Measurements from ENCODE around the gene LMAN1.

Gene LMAN1

GRCh38 chr18:59354731-59355130, 4.3 kb downstream of the LMAN1 start (continued):
- TF ChIP-seq ZNF133 (tag by site-specific recombination; IDR thresholded peaks at IDR 0.05): no peak
- no peak for TF ChIP-seq ZNF585B (tag by site-specific recombination; IDR thresholded peaks at IDR 0.05)
- TF ChIP-seq ZNF132 (tag by site-specific recombination; IDR thresholded peaks at IDR 0.05; ENCODE audit: borderline replicate concordance): no peak

GRCh38 chr18:59353079-59353680, 5.9 kb downstream of the LMAN1 start:
- no peak overlapping the region for H3K4me3 ChIP-seq (ENCODE audit: low read depth, low read length)
- no peaks in the 10 kb centered on the region for H3K9me3 ChIP-seq (ENCODE audit: control insufficient read depth, insufficient read depth, low read depth, low read length)
- ChIA-PET CTCF (interaction anchor here (0.5 to 6.0 kb wide), 2 partner anchors 49 to 1196 kb away, joined by 6 to 39 read pairs; no protein-coding TSS in a partner anchor), POLR2A (no interaction called here)
- H3K4me1 ChIP-seq (ENCODE audit: control insufficient read depth, insufficient read depth, low read length): peaks cover 8% of the 10 kb centered on the region
- no peak overlapping the region for H3K27ac ChIP-seq (ENCODE audit: extremely low read depth, low read depth, low read length)
- TF ChIP-seq ZNF223 (tag by site-specific recombination; IDR thresholded peaks at IDR 0.05): no peak
- TF ChIP-seq TRIM28 (IDR thresholded peaks at IDR 0.05; ENCODE audit: borderline replicate concordance, low read length): no peak
- no peak for TF ChIP-seq ZNF785 (tag by site-specific recombination; IDR thresholded peaks at IDR 0.05)
- TF ChIP-seq, protein P1, sequence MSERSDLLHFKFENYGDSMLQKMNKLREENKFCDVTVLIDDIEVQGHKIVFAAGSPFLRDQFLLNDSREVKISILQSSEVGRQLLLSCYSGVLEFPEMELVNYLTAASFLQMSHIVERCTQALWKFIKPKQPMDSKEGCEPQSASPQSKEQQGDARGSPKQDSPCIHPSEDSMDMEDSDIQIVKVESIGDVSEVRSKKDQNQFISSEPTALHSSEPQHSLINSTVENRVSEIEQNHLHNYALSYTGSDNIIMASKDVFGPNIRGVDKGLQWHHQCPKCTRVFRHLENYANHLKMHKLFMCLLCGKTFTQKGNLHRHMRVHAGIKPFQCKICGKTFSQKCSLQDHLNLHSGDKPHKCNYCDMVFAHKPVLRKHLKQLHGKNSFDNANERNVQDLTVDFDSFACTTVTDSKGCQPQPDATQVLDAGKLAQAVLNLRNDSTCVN (tag by site-specific recombination; optimal IDR thresholded peaks at IDR 0.05): no peak
- TF ChIP-seq ZFP3 (tag by site-specific recombination; IDR thresholded peaks at IDR 0.05; ENCODE audit: low read depth): no peak
- TF ChIP-seq, protein P2, sequence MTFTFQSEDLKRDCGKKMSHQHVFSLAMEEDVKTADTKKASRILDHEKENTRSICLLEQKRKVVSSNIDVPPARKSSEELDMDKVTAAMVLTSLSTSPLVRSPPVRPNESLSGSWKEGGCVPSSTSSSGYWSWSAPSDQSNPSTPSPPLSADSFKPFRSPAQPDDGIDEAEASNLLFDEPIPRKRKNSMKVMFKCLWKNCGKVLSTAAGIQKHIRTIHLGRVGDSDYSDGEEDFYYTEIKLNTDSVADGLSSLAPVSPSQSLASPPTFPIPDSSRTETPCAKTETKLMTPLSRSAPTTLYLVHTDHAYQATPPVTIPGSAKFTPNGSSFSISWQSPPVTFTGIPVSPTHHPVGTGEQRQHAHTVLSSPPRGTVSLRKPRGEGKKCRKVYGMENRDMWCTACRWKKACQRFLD (tag by site-specific recombination; IDR thresholded peaks at IDR 0.05): no peak
- TF ChIP-seq BCL11B (tag by site-specific recombination; IDR thresholded peaks at IDR 0.05; ENCODE audit: low read depth): no peak
- TF ChIP-seq SP3 (tag by site-specific recombination; IDR thresholded peaks at IDR 0.05): no peak
- no peak for TF ChIP-seq ZSCAN23 (tag by site-specific recombination; IDR thresholded peaks at IDR 0.05)
- TF ChIP-seq ZFP37 (tag by site-specific recombination; IDR thresholded peaks at IDR 0.05): no peak
- H3K36me3 ChIP-seq (ENCODE audit: control insufficient read depth in 2 of 2, insufficient read depth in 1 of 2, low read length in 2 of 2): peaks cover 68 to 74% of the 10 kb centered on the region in 2 experiments

GRCh38 chr18:59352250-59352855, 6.7 kb downstream of the LMAN1 start:
- H3K36me3 ChIP-seq (ENCODE audit: control insufficient read depth in 2 of 2, insufficient read depth in 1 of 2, low read length in 2 of 2): peaks cover 75 to 82% of the 10 kb centered on the region in 2 experiments
- ChIA-PET POLR2A (no interaction called here), CTCF (interaction anchor here (0.5 to 6.0 kb wide), 3 partner anchors 22 to 1197 kb away, joined by 3 to 39 read pairs (median 6); no protein-coding TSS in a partner anchor)
- H3K4me1 ChIP-seq (ENCODE audit: control insufficient read depth, insufficient read depth, low read length): peaks cover 6% of the 10 kb centered on the region
- H3K27ac ChIP-seq (ENCODE audit: extremely low read depth, low read depth, low read length): no peak overlapping the region
- no peaks in the 10 kb centered on the region for H3K9me3 ChIP-seq (ENCODE audit: control insufficient read depth, insufficient read depth, low read depth, low read length)
- no peak overlapping the region for H3K4me3 ChIP-seq (ENCODE audit: low read depth, low read length)
- TF ChIP-seq, protein P1 (tag by site-specific recombination; optimal IDR thresholded peaks at IDR 0.05): no peak
- no peak for TF ChIP-seq ZNF521 (tag by site-specific recombination; IDR thresholded peaks at IDR 0.05)
- TF ChIP-seq ZNF571 (tag by site-specific recombination; IDR thresholded peaks at IDR 0.05): no peak
- no peak for TF ChIP-seq ZSCAN5A (tag by site-specific recombination; IDR thresholded peaks at IDR 0.05)
- 0 out of 2 replicates have a peak, but pooled peaks have one; percentile 24 for TF ChIP-seq ZFHX2 (tag by site-specific recombination; conservative IDR thresholded peaks at IDR 0.05)
- no peak for TF ChIP-seq GLI2 (tag by site-specific recombination; IDR thresholded peaks at IDR 0.05; ENCODE audit: borderline replicate concordance, low read depth)
- no peak for TF ChIP-seq ZNF776 (tag by site-specific recombination; IDR thresholded peaks at IDR 0.05; ENCODE audit: borderline replicate concordance)
- no peak for TF ChIP-seq ZFP69B (tag by site-specific recombination; IDR thresholded peaks at IDR 0.05)
- TF ChIP-seq ZNF530 (tag by site-specific recombination; IDR thresholded peaks at IDR 0.05; ENCODE audit: low read depth): no peak
- TF ChIP-seq, protein P3, sequence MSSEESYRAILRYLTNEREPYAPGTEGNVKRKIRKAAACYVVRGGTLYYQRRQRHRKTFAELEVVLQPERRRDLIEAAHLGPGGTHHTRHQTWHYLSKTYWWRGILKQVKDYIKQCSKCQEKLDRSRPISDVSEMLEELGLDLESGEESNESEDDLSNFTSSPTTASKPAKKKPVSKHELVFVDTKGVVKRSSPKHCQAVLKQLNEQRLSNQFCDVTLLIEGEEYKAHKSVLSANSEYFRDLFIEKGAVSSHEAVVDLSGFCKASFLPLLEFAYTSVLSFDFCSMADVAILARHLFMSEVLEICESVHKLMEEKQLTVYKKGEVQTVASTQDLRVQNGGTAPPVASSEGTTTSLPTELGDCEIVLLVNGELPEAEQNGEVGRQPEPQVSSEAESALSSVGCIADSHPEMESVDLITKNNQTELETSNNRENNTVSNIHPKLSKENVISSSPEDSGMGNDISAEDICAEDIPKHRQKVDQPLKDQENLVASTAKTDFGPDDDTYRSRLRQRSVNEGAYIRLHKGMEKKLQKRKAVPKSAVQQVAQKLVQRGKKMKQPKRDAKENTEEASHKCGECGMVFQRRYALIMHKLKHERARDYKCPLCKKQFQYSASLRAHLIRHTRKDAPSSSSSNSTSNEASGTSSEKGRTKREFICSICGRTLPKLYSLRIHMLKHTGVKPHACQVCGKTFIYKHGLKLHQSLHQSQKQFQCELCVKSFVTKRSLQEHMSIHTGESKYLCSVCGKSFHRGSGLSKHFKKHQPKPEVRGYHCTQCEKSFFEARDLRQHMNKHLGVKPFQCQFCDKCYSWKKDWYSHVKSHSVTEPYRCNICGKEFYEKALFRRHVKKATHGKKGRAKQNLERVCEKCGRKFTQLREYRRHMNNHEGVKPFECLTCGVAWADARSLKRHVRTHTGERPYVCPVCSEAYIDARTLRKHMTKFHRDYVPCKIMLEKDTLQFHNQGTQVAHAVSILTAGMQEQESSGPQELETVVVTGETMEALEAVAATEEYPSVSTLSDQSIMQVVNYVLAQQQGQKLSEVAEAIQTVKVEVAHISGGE (tag by site-specific recombination; conservative IDR thresholded peaks at IDR 0.05; ENCODE audit: low read depth): no peak
- no peak for TF ChIP-seq ZSCAN18 (tag by site-specific recombination; IDR thresholded peaks at IDR 0.05)
